WTC11 (cell line): ENCODE measurements around the gene HRH4. TPM values are rescaled to one million over a fixed set of nuclear protein-coding genes. Genes with fewer than 3 reads are reported as not detected.

Experiments used
- ATAC-seq: fragments of 200-7000 bp; cut with Tn5 transposase; 2 replicates; pipeline ENCODE4 v1.10.0; 2021; ENCODE audit warnings: mild to moderate bottlenecking, moderate library complexity
- CTCF ChIA-PET: fragments of 300-600 bp; sonication (Branson Sonifier 250); formaldehyde crosslinking; loops from one replicate; lab custom pipeline; 2021; ENCODE audit warnings: antibody characterized with exemption; lab: Charles Lee
- POLR2A ChIA-PET: fragments of 350-600 bp; sonication (Branson Sonifier 250); formaldehyde crosslinking; loops from one replicate; lab custom pipeline; 2021; ENCODE audit warnings: antibody characterized with exemption; lab: Charles Lee
- DNase-seq: peaks from one replicate; pipeline ENCODE4 v3.0.0; 2021; ENCODE audit warnings: low spot score
- H3K27ac Mint-ChIP-seq: 2 replicates; pipeline ENCODE4 v1.8.0; 2021; ENCODE audit warnings: mixed read lengths
- H3K27me3 Mint-ChIP-seq: 2 replicates; pipeline ENCODE4 v1.8.0; 2021; ENCODE audit warnings: low read depth, mild to moderate bottlenecking, moderate library complexity, mixed read lengths
- H3K36me3 Mint-ChIP-seq: 2 replicates; pipeline ENCODE4 v1.8.0; 2021; ENCODE audit warnings: mixed read lengths
- H3K4me1 Mint-ChIP-seq: 2 replicates; pipeline ENCODE4 v1.8.0; 2022; ENCODE audit warnings: mixed read lengths
- H3K4me3 Mint-ChIP-seq: 2 replicates; pipeline ENCODE4 v1.8.0; 2021; ENCODE audit warnings: mild to moderate bottlenecking, moderate library complexity, mixed read lengths
- H3K9me3 Mint-ChIP-seq: 2 replicates; pipeline ENCODE4 v1.8.0; 2021; ENCODE audit warnings: mixed read lengths
- AR ChIP-seq: fragments of 250-450 bp; sonication (Bioruptor Pico); IDR thresholded peaks from 2 replicates; pipeline ENCODE4 v1.9.0; 2021; ENCODE audit warnings: mild to moderate bottlenecking
- CDX4 ChIP-seq: fragments of 250-450 bp; sonication (Bioruptor Pico); IDR thresholded peaks from 2 replicates; pipeline ENCODE4 v1.9.0; 2021; ENCODE audit warnings: moderate library complexity, mild to moderate bottlenecking, inconsistent platforms, borderline replicate concordance
- E2F1 ChIP-seq: sonication (generic); formaldehyde crosslinking; IDR thresholded peaks from 2 replicates; pipeline ENCODE4 v1.8.0; 2022; ENCODE audit warnings: mild to moderate bottlenecking, missing genetic modification reagents
- E2F5 ChIP-seq: sonication (generic); formaldehyde crosslinking; IDR thresholded peaks from 2 replicates; pipeline ENCODE4 v1.8.1; 2022; ENCODE audit warnings: mild to moderate bottlenecking, moderate library complexity, missing genetic modification reagents
- ESRRA ChIP-seq: sonication (generic); formaldehyde crosslinking; IDR thresholded peaks from 2 replicates; pipeline ENCODE4 v1.8.1; 2022; ENCODE audit warnings: mild to moderate bottlenecking, missing genetic modification reagents, borderline replicate concordance
- FOXJ3 ChIP-seq: sonication (generic); formaldehyde crosslinking; IDR thresholded peaks from 2 replicates; pipeline ENCODE4 v1.9.0; 2021; ENCODE audit warnings: missing genetic modification reagents, mild to moderate bottlenecking, borderline replicate concordance
- JAZF1 ChIP-seq: fragments of 250-450 bp; sonication (Bioruptor Pico); IDR thresholded peaks from 2 replicates; pipeline ENCODE4 v1.9.0; 2021; ENCODE audit warnings: moderate library complexity, mild to moderate bottlenecking, inconsistent platforms
- NFYB ChIP-seq: sonication (generic); formaldehyde crosslinking; conservative IDR thresholded peaks from 2 replicates; pipeline ENCODE4 v1.8.0; 2022; ENCODE audit warnings: low read depth, missing genetic modification reagents
- ZBTB43 ChIP-seq: sonication (generic); formaldehyde crosslinking; IDR thresholded peaks from 2 replicates; pipeline ENCODE4 v1.8.1; 2023; ENCODE audit warnings: mild to moderate bottlenecking, missing genetic modification reagents
- ZNF219 ChIP-seq: sonication (generic); formaldehyde crosslinking; IDR thresholded peaks from 2 replicates; pipeline ENCODE4 v1.8.0; 2023; ENCODE audit warnings: missing genetic modification reagents, mild to moderate bottlenecking, borderline replicate concordance
- ZNF671 ChIP-seq: fragments of 250-450 bp; sonication (Bioruptor Pico); IDR thresholded peaks from 2 replicates; pipeline ENCODE4 v1.8.0; 2021; ENCODE audit warnings: mild to moderate bottlenecking
- total RNA-seq: library from RNA; stranded (reverse); gene quantifications from 3 replicates; pipeline ENCODE4 v1.2.3, GENCODE V29; 2021
- TF ChIP-seq, protein P1 (sequence below): sonication (generic); formaldehyde crosslinking; IDR thresholded peaks from 2 replicates; pipeline ENCODE4 v1.8.1; 2023; ENCODE audit warnings: mild to moderate bottlenecking, missing genetic modification reagents, moderate library complexity
- TF ChIP-seq, protein P2 (sequence below): sonication (generic); formaldehyde crosslinking; IDR thresholded peaks from 2 replicates; pipeline ENCODE4 v1.8.1; 2022; ENCODE audit warnings: low read depth, missing genetic modification reagents, borderline replicate concordance
- TF ChIP-seq, protein P3 (sequence below): sonication (generic); formaldehyde crosslinking; IDR thresholded peaks from 2 replicates; pipeline ENCODE4 v1.8.1; 2022; ENCODE audit warnings: low read depth, mild to moderate bottlenecking, moderate library complexity, missing genetic modification reagents, borderline replicate concordance

The HRH4 gene
- total RNA-seq, 1 experiment from 2014 or later = not detected

DNA sequence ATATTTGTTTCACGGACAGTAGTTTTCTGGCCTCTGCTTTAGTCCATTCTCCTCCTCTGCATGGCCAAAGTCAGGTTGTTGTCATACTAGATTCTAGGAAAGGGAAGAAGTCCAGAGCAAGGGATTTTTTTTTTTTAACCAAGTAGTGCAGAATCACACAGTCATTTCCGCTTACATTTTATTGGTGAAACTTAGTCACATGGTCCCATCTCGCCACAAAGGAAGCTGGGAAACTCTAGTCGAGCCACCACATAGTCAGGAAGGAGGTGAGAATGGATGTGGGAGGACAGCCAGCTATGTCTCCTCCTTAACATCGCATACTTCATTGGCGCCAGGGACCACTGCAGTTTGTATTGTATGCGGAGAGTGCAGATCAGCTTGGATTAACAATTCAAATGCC is 10.4 kb downstream of the HRH4 start (continued):
- TF ChIP-seq AR (CRISPR knock-in tag) (no peak), ESRRA (CRISPR knock-in tag) (no peak), E2F1 (CRISPR knock-in tag) (no peak), NFYB (0 out of 2 replicates have a peak, but pooled peaks have one; percentile 10), JAZF1 (CRISPR knock-in tag) (no peak), FOXJ3 (CRISPR knock-in tag) (no peak)
- TF ChIP-seq, protein P1, sequence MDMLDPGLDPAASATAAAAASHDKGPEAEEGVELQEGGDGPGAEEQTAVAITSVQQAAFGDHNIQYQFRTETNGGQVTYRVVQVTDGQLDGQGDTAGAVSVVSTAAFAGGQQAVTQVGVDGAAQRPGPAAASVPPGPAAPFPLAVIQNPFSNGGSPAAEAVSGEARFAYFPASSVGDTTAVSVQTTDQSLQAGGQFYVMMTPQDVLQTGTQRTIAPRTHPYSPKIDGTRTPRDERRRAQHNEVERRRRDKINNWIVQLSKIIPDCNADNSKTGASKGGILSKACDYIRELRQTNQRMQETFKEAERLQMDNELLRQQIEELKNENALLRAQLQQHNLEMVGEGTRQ = 0 out of 2 replicates have a peak, but pooled peaks have one; percentile 10

- CTCF ChIA-PET = interaction anchor here (1.1 to 2.3 kb wide), 2 partner anchors 15 to 17 kb away, joined by 4 to 8 read pairs; no protein-coding TSS in a partner anchor
- TF ChIP-seq CDX4 (CRISPR knock-in tag) (no peak), ZNF671 (CRISPR knock-in tag) (no peak), E2F5 (CRISPR knock-in tag) (no peak), ZBTB43 (CRISPR knock-in tag) (no peak)
- TF ChIP-seq, protein P2, sequence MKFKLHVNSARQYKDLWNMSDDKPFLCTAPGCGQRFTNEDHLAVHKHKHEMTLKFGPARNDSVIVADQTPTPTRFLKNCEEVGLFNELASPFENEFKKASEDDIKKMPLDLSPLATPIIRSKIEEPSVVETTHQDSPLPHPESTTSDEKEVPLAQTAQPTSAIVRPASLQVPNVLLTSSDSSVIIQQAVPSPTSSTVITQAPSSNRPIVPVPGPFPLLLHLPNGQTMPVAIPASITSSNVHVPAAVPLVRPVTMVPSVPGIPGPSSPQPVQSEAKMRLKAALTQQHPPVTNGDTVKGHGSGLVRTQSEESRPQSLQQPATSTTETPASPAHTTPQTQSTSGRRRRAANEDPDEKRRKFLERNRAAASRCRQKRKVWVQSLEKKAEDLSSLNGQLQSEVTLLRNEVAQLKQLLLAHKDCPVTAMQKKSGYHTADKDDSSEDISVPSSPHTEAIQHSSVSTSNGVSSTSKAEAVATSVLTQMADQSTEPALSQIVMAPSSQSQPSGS (CRISPR knock-in tag) = no peak
- DNase-seq (no peak), ATAC-seq (no peak)
- peaks cover 5% of the 10 kb centered on the region; the same call in 1 of the 2 replicates for H3K4me1 Mint-ChIP-seq
- H3K27me3 Mint-ChIP-seq = no peaks in the 10 kb centered on the region
- no peak overlapping the region; the same call in 1 of the 2 replicates for H3K27ac Mint-ChIP-seq
- POLR2A ChIA-PET = interaction anchor here (0.6 kb wide), 1 partner anchor 17 kb away, joined by 4 read pairs; no protein-coding TSS in a partner anchor
- H3K9me3 Mint-ChIP-seq = no peaks in the 10 kb centered on the region
- no peak overlapping the region for H3K4me3 Mint-ChIP-seq
- no peaks in the 10 kb centered on the region for H3K36me3 Mint-ChIP-seq
Observed at GRCh38 chr18:24472591-24472990, 12.2 kb downstream of the HRH4 start.

GRCh38 chr18:24474406-24474805 is 14.0 kb downstream of the HRH4 start:
- Mint-ChIP-seq H3K27me3 (no peaks in the 10 kb centered on the region), H3K36me3 (no peaks in the 10 kb centered on the region), H3K27ac (no peak overlapping the region), H3K4me3 (no peak overlapping the region), H3K9me3 (peaks cover 2% of the 10 kb centered on the region; the same call in 1 of the 2 replicates), H3K4me1 (peaks cover 5% of the 10 kb centered on the region; the same call in 1 of the 2 replicates)
- TF ChIP-seq ESRRA (CRISPR knock-in tag) = no peak
- TF ChIP-seq, protein P2 (CRISPR knock-in tag) = no peak
- TF ChIP-seq ZNF219 (CRISPR knock-in tag) = no peak
- TF ChIP-seq, protein P3, sequence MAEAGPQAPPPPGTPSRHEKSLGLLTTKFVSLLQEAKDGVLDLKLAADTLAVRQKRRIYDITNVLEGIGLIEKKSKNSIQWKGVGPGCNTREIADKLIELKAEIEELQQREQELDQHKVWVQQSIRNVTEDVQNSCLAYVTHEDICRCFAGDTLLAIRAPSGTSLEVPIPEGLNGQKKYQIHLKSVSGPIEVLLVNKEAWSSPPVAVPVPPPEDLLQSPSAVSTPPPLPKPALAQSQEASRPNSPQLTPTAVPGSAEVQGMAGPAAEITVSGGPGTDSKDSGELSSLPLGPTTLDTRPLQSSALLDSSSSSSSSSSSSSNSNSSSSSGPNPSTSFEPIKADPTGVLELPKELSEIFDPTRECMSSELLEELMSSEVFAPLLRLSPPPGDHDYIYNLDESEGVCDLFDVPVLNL (CRISPR knock-in tag) = no peak
- ChIA-PET POLR2A (no interaction called here), CTCF (interaction anchor here (2.3 kb wide), 1 partner anchor 15 kb away, joined by 8 read pairs; no protein-coding TSS in a partner anchor)
- no peak for DNase-seq
- ATAC-seq = no peak
